Type B pancreatic cell (in vitro differentiated cells): Measurements from ENCODE around the gene SCAPER. TPM values are rescaled to one million over a fixed set of nuclear protein-coding genes. Genes with fewer than 3 reads are reported as not detected.

Experiments used
- DNase-seq: peaks from one replicate; pipeline ENCODE4 v3.0.0; 2021; ENCODE audit warnings: mixed read lengths; ENCODE audit not compliant: unreplicated experiment; ENCODE audit errors: extremely low spot score
- H3K27ac Mint-ChIP-seq: 2 replicates; pipeline ENCODE4 v1.8.0; 2021; ENCODE audit warnings: mild to moderate bottlenecking, mixed read lengths
- H3K27me3 Mint-ChIP-seq: 2 replicates; pipeline ENCODE4 v1.8.0; 2021; ENCODE audit warnings: mixed read lengths
- H3K36me3 Mint-ChIP-seq: 2 replicates; pipeline ENCODE4 v1.8.0; 2021; ENCODE audit warnings: mixed read lengths
- H3K4me1 Mint-ChIP-seq: one replicate; pipeline ENCODE4 v1.8.0; 2021; ENCODE audit warnings: mixed read lengths; ENCODE audit not compliant: unreplicated experiment
- H3K4me3 Mint-ChIP-seq: 2 replicates; pipeline ENCODE4 v1.8.0; 2021; ENCODE audit warnings: mild to moderate bottlenecking, mixed read lengths
- H3K9me3 Mint-ChIP-seq: 2 replicates; pipeline ENCODE4 v1.8.0; 2021; ENCODE audit warnings: mixed read lengths
- CTCF ChIP-seq: fragments of 200-600 bp; sonication (generic); conservative IDR thresholded peaks from 2 replicates; pipeline ENCODE4 v1.5.0; 2021; ENCODE audit warnings: antibody characterized with exemption, mild to moderate bottlenecking
- total RNA-seq: library from RNA; stranded (reverse); gene quantifications from 2 replicates; pipeline ENCODE4 v1.2.1, GENCODE V29; 2021; ENCODE audit warnings: low replicate concordance

Gene SCAPER
- total RNA-seq, 1 donor from 2014 or later, result 26.6 TPM

- Mint-ChIP-seq H3K27me3 (no peaks in the 10 kb centered on the region), H3K4me1 (no peaks in the 10 kb centered on the region), H3K4me3 (no peak overlapping the region), H3K9me3 (no peaks in the 10 kb centered on the region), H3K36me3 (peaks cover 27% of the 10 kb centered on the region), H3K27ac (no peak overlapping the region)
- DNase-seq, result no peak
- no peak for TF ChIP-seq CTCF
Measured at GRCh38 chr15:76795217-76795616, 109.9 kb downstream of the SCAPER start.

GRCh38 chr15:76793162-76793561 is 112.0 kb downstream of the SCAPER start:
- H3K4me3 Mint-ChIP-seq, result no peak overlapping the region
- no peak for DNase-seq
- TF ChIP-seq CTCF, result no peak
- no peaks in the 10 kb centered on the region for H3K27me3 Mint-ChIP-seq
- H3K9me3 Mint-ChIP-seq, result no peaks in the 10 kb centered on the region
- H3K27ac Mint-ChIP-seq, result no peak overlapping the region
- H3K4me1 Mint-ChIP-seq, result no peaks in the 10 kb centered on the region
- H3K36me3 Mint-ChIP-seq, result peaks cover 27% of the 10 kb centered on the region

GRCh38 chr15:76791511-76791910 is 113.6 kb downstream of the SCAPER start:
- Mint-ChIP-seq H3K9me3 (no peaks in the 10 kb centered on the region), H3K27me3 (no peaks in the 10 kb centered on the region), H3K36me3 (peaks cover 29% of the 10 kb centered on the region), H3K27ac (no peak overlapping the region), H3K4me1 (no peaks in the 10 kb centered on the region), H3K4me3 (no peak overlapping the region)
- TF ChIP-seq CTCF, result no peak
- no peak for DNase-seq

GRCh38 chr15:76787273-76787672 is 117.9 kb downstream of the SCAPER start:
- H3K4me1 Mint-ChIP-seq, result no peaks in the 10 kb centered on the region
- no peak for TF ChIP-seq CTCF
- H3K9me3 Mint-ChIP-seq, result peaks cover 9% of the 10 kb centered on the region
- H3K36me3 Mint-ChIP-seq, result peaks cover 43% of the 10 kb centered on the region
- H3K27me3 Mint-ChIP-seq, result no peaks in the 10 kb centered on the region
- no peak overlapping the region for H3K27ac Mint-ChIP-seq
- DNase-seq, result no peak
- H3K4me3 Mint-ChIP-seq, result no peak overlapping the region

- Mint-ChIP-seq H3K27me3 (no peaks in the 10 kb centered on the region), H3K36me3 (peaks cover 21% of the 10 kb centered on the region), H3K4me3 (no peak overlapping the region), H3K9me3 (peaks cover 5% of the 10 kb centered on the region), H3K27ac (no peak overlapping the region), H3K4me1 (no peaks in the 10 kb centered on the region)
- no peak for TF ChIP-seq CTCF
- no peak for DNase-seq
Measured at GRCh38 chr15:76776969-76777368, 128.2 kb downstream of the SCAPER start.

GRCh38 chr15:76776480-76776879 is 128.7 kb downstream of the SCAPER start:
- no peak overlapping the region for H3K4me3 Mint-ChIP-seq
- no peaks in the 10 kb centered on the region for H3K4me1 Mint-ChIP-seq
- H3K36me3 Mint-ChIP-seq, result peaks cover 21% of the 10 kb centered on the region

More at GRCh38 chr15:76776480-76776879, 128.7 kb downstream of the SCAPER start:
- Mint-ChIP-seq H3K27me3 (no peaks in the 10 kb centered on the region), H3K9me3 (peaks cover 5% of the 10 kb centered on the region), H3K27ac (no peak overlapping the region)
- no peak for DNase-seq
- no peak for TF ChIP-seq CTCF
